GM12801 (cell line): ENCODE data around the gene ALX3.

ENCODE experiments used
- TF ChIP-seq, protein P1 (sequence below): IDR thresholded peaks from one replicate; pipeline ENCODE4 v1.5.1; 2011; ENCODE audit warnings: control low read depth; ENCODE audit not compliant: insufficient read length; ENCODE audit errors: extremely low read depth

Gene ALX3

DNA sequence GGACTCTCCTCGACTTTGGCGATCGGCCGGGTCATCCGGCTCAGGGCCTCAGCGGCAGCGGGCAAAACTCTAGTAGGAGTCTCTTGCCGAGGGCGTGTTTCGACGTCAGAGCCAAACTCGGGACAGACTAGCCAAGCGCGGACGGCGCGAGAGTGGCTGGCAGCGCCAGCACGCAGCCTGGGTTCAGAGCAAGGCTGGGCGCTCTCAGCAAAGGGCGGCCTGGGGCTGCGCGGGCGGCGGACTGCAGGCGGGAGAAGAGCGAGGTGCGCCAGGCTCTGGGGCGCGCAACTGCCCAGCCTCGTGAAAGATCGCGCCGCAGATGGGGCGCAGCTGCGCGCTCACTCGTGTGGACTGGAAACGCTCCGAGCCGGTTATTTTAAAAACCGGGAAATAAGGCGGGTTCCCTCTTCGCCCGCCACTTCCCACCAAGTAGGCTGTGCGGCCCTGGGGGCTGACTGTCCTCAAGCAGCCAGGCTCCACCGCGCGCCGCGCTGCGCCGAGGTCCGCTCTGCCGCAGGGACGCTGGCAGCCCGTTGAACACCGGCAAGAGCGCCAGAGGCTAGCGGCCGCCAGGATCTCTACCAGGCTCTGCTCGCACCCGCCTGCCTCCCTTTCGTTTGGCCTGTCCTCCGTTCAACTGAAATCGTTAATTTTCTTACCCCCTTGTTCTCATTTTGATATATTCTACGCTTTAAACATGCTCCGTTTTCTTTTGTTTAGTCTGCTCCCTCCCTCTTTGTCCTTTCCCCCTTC, 2.4 kb downstream of the ALX3 start:
- TF ChIP-seq, protein P1, sequence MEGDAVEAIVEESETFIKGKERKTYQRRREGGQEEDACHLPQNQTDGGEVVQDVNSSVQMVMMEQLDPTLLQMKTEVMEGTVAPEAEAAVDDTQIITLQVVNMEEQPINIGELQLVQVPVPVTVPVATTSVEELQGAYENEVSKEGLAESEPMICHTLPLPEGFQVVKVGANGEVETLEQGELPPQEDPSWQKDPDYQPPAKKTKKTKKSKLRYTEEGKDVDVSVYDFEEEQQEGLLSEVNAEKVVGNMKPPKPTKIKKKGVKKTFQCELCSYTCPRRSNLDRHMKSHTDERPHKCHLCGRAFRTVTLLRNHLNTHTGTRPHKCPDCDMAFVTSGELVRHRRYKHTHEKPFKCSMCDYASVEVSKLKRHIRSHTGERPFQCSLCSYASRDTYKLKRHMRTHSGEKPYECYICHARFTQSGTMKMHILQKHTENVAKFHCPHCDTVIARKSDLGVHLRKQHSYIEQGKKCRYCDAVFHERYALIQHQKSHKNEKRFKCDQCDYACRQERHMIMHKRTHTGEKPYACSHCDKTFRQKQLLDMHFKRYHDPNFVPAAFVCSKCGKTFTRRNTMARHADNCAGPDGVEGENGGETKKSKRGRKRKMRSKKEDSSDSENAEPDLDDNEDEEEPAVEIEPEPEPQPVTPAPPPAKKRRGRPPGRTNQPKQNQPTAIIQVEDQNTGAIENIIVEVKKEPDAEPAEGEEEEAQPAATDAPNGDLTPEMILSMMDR = no peak

DNA sequence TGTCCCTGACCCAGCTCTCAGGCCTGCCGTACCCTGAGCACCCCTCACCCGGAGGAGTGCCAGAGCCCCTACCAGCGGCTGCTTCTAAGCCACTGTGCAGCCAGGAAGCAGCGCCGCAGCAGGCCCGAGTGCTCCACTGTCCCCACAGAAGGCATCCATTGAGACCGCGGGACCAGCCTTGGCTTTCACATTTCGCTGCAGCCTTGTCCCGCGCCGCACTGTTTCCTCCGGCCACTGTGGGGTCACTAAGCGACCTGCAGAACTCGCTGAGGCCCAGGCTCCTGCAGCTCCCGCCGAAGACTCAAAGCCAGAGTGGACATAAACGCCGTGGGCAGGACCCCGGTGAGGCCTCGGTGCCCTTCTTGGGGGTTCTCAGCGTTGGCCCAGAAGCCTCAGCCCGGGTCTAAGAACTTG, 3.0 kb downstream of the ALX3 start:
- TF ChIP-seq, protein P1 = no peak

DNA sequence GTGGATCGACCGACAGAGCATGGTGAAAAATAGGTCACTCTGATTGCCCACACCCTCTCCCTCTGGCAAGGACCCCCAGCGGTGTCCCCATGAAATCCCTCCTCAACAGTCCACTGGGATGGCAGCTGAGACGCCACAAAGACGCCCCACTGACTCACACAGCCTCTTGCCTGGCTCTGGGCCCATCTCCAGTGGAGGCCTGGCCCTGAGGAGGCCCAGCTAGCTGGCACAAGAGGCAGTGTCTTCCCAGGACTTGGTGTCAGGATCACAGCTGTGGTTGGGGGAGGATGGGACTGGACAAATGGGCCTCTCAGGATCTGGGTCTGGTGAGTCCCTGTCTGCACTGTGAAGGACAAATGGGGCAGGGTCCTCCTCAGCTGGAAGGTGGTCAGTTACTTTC, 4.6 kb downstream of the ALX3 start:
- TF ChIP-seq, protein P1 = no peak

DNA sequence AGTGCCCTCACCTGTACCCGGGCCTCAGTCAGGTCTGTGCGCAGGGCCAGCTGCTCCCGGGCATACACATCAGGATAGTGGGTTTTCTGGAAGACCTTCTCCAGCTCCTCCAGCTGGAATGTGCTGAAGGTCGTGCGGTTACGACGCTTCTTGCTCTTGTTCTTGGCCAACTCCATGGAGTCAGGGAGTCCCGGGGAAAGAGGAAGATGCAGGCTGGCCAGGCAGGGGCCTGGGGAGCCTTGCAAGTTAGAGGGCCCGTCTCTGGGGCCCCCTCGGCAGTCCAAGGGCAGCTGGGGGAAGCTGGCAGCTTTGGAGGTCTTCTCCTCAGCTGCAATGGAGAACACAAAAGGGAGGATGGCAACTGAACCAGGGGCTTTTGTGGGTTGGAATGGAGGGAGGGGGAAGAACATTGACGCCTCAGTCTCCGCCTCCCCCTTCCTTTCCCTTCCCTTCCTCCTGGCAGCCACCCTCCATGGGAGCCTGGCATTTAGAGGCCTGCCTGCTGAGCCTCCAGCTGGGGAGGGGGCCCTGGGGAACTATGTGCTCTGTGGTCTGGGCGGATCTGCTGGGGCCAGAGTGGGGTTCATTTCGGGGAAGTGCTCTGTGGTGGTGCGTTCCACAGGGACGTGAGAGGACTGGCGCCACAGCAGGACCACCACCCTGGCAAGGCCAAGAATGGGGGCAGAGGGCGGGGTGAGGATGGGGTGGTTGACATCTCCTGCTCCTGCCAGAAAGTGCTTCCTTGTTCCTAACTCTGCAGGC, 5.7 kb downstream of the ALX3 start:
- TF ChIP-seq, protein P1 = no peak

DNA sequence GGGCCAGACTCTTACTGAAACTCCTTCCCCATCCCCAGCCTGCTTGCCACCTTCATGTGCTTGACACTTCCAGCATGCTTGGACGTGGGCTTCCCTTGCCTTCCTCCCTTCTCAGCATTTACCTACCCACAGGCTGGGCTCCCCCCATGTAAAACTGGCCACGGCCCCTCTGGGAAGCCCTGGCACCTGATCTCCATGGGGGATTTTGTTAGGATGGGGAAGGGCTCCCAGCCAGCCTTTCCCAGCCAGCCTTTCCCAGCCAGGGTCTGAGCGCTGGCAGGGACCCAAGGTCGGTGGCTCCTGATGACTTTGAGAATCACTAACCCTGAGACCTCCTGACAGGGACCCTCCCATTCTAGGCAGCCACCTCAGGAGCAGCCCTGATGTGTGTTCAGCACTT, 6.7 kb downstream of the ALX3 start:
- TF ChIP-seq, protein P1 = no peak

DNA sequence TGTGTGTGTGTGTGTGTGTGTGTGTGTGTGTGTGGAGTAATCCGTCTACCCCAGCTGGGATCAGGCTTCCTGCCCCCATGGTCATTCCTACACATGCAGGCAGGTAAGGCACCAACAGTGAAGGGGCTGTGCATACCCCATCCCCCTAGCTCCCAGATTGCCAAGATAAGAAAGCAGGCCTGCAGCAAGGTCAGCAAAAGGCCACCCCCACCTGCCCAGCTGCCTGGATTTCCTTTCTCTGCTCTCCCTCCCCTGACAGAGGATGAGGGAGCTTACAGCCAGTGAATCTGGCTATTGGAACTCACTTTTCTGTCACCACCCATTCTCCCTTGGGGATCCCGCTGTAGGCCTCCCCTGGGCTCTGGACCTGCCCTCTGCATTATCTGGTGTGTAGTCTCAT, 7.9 kb downstream of the ALX3 start:
- TF ChIP-seq, protein P1 = no peak

DNA sequence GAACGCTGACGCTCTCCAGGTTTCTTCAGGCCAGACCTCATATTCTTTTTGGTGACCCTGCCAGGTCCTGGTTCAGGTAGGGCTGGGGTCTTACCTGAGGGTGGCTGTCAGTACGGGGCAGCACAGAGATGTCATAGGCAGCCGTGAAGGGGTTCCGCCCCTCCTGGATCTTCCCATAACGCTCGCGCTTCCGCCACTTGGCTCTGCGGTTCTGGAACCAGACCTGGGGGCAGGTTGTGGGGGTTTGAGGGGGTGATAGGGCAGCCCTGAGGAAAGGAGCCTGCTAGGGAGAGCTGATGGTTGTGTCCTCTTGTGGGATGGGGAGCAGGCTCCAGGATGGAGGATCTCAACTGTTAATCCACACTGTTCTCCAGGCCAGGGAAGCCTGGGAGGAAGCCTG, 9.1 kb downstream of the ALX3 start:
- TF ChIP-seq, protein P1 = no peak
